Measurements from ENCODE around the gene CLDN11. TPM values are rescaled to one million over a fixed set of nuclear protein-coding genes. Genes with fewer than 3 reads are reported as not detected.

CLDN11 gene
- total and polyA plus RNA-seq, 10 of the 15 experiments (the other 5 are each of a cell fraction or from before 2014, with no cell fraction given), result 0.15 TPM; not detected in 9

GRCh38 chr3:170438836-170439235 lies 20.2 kb downstream of the CLDN11 start:
- Histone ChIP-seq H3K27me3 (replicated peaks in 1 of 2; ENCODE audit: control insufficient read depth in 2 of 2, insufficient read depth in 2 of 2, low read length in 1 of 2) (peaks cover 2 to 3% of the 10 kb centered on the region in 2 experiments; a peak in 3 of 4 replicates), H3K9me3 (replicated peaks; ENCODE audit: control insufficient read depth, insufficient read depth, low read length) (no peaks in the 10 kb centered on the region), H3K4me3 (no peak overlapping the region), H2AFZ (ENCODE audit: control insufficient read depth, low read depth, low read length) (no peak overlapping the region), H4K20me1 (ENCODE audit: control insufficient read depth, insufficient read depth) (no peaks in the 10 kb centered on the region), H3K79me2 (ENCODE audit: control insufficient read depth, insufficient read depth, low read length) (no peaks in the 10 kb centered on the region), H3K27ac (ENCODE audit: control insufficient read depth, insufficient read depth) (no peak overlapping the region), H3K4me2 (ENCODE audit: control insufficient read depth, insufficient read depth) (no peak overlapping the region), H3K4me1 (ENCODE audit: control insufficient read depth, insufficient read depth, low read length) (no peaks in the 10 kb centered on the region), H3K36me3 (ENCODE audit: control insufficient read depth in 2 of 2, insufficient read depth in 2 of 2, low read length in 1 of 2) (no peaks in the 10 kb centered on the region), H3K9ac (ENCODE audit: control insufficient read depth, insufficient read depth, low read length) (no peak overlapping the region)
- ATAC-seq, result no peak
- CTCF ChIA-PET, result interaction anchor here (1.3 to 1.6 kb wide), 2 partner anchors 9 to 373 kb away, joined by 3 to 6 read pairs; no protein-coding TSS in a partner anchor
- RAD21 ChIA-PET (ENCODE audit: unreplicated experiment), result no interaction called here
- DNase-seq (ENCODE audit: low read depth, low spot score), result no peak
- SMC1A ChIA-PET (ENCODE audit: uncharacterized antibody, unreplicated experiment), result no interaction called here
- POLR2A ChIA-PET, result no interaction called here
- BruUV-seq (replicated peaks), result no TSS peak
- 0% methylated on average over 1 of the region's 1 CpG for WGBS (ENCODE audit: insufficient coverage, insufficient replicate concordance, low lambda C conversion rate, missing lambda C conversion rate)
- TF ChIP-seq ELK1 (IDR thresholded peaks at IDR 0.05; ENCODE audit: low read depth, low read length) (no peak), NFYB (IDR thresholded peaks at IDR 0.05; ENCODE audit: insufficient read depth, low read depth, low read length) (no peak)
- FAIRE-seq, result no peak
- intact Hi-C loops (cut with micrococcal nuclease; ENCODE audit: unreplicated experiment), result no loop called here
- in situ Hi-C loops (cut with MboI), result no loop called here

- no peaks in the 10 kb centered on the region for H3K4me1 ChIP-seq (ENCODE audit: control insufficient read depth, insufficient read depth, low read length)
- FAIRE-seq (no peak), DNase-seq (ENCODE audit: low read depth, low spot score) (no peak), ATAC-seq (no peak)
- no peaks in the 10 kb centered on the region for H3K79me2 ChIP-seq (ENCODE audit: control insufficient read depth, insufficient read depth, low read length)
- H3K9me3 ChIP-seq (replicated peaks; ENCODE audit: control insufficient read depth, insufficient read depth, low read length), result no peaks in the 10 kb centered on the region
- 41% methylated on average over 2 of the region's 2 CpGs for WGBS (ENCODE audit: insufficient coverage, insufficient replicate concordance, low lambda C conversion rate, missing lambda C conversion rate)
- no peak overlapping the region for H3K4me3 ChIP-seq
- no peak for TF ChIP-seq RUNX3 (IDR thresholded peaks at IDR 0.05; ENCODE audit: low read length)
- no peak for TF ChIP-seq ZBED1 (IDR thresholded peaks at IDR 0.05; ENCODE audit: borderline replicate concordance)
- no peak for TF ChIP-seq SREBF2 (IDR thresholded peaks at IDR 0.05; ENCODE audit: low read length)
- no peak for TF ChIP-seq IKZF1 (conservative IDR thresholded peaks at IDR 0.05)
- TF ChIP-seq IRF4 (IDR thresholded peaks at IDR 0.05; ENCODE audit: low read depth, low read length), result no peak
- TF ChIP-seq MXI1 (IDR thresholded peaks at IDR 0.05; ENCODE audit: low read depth, low read length), result no peak
- TF ChIP-seq RBBP5 (conservative IDR thresholded peaks at IDR 0.05), result no peak
- no peak overlapping the region for H2AFZ ChIP-seq (ENCODE audit: control insufficient read depth, low read depth, low read length)
- ChIA-PET POLR2A (no interaction called here), CTCF (interaction anchor here (1.1 kb wide), 2 partner anchors 51 to 372 kb away, joined by 3 to 4 read pairs; no protein-coding TSS in a partner anchor), SMC1A (ENCODE audit: uncharacterized antibody, unreplicated experiment) (interaction anchor here (1.4 kb wide), 1 partner anchor 9 kb away, joined by 3 read pairs; no protein-coding TSS in a partner anchor), RAD21 (ENCODE audit: unreplicated experiment) (no interaction called here)
- peaks cover 2 to 3% of the 10 kb centered on the region in 2 experiments; a peak in 3 of 4 replicates for H3K27me3 ChIP-seq (replicated peaks in 1 of 2; ENCODE audit: control insufficient read depth in 2 of 2, insufficient read depth in 2 of 2, low read length in 1 of 2)
- no peaks in the 10 kb centered on the region for H4K20me1 ChIP-seq (ENCODE audit: control insufficient read depth, insufficient read depth)
- H3K9ac ChIP-seq (ENCODE audit: control insufficient read depth, insufficient read depth, low read length), result no peak overlapping the region
- no TSS peak for BruUV-seq (replicated peaks)
- in situ Hi-C loops (cut with MboI) (no loop called here), intact Hi-C loops (cut with micrococcal nuclease; ENCODE audit: unreplicated experiment) (no loop called here)
- H3K27ac ChIP-seq (ENCODE audit: control insufficient read depth, insufficient read depth), result no peak overlapping the region
- H3K36me3 ChIP-seq (ENCODE audit: control insufficient read depth in 2 of 2, insufficient read depth in 2 of 2, low read length in 1 of 2), result no peaks in the 10 kb centered on the region
- no peak overlapping the region for H3K4me2 ChIP-seq (ENCODE audit: control insufficient read depth, insufficient read depth)
These were observed 21.7 kb downstream of the CLDN11 start for GRCh38 chr3:170440344-170440743.
